Activated T-helper 1 cell treated with Interleukin-2 at 50 U/mL for 16 hours (primary cell): ENCODE results near the gene WNT7B.
"Not testable (repeated sequence)": the region's sequence is repeated elsewhere in the genome, so short reads cannot be mapped to it uniquely, and the experiment has no call there.

ENCODE experiments used
- DNase-seq: peaks from one replicate; pipeline ENCODE4 v3.0.0-alpha.2; 2020; ENCODE audit warnings: low read depth

WNT7B gene

GRCh38 chr22:46008291-46008690 lies 31.3 kb upstream of the WNT7B start:
- DNase-seq: no peak

GRCh38 chr22:46007848-46008261 lies 30.9 kb upstream of the WNT7B start:
- DNase-seq: no peak

- no peak for DNase-seq
Measured at GRCh38 chr22:46007003-46007847, 30.3 kb upstream of the WNT7B start.

- DNase-seq: peak; percentile 77
Measured at GRCh38 chr22:46006379-46007002, 29.5 kb upstream of the WNT7B start.

GRCh38 chr22:46005116-46005705 lies 28.2 kb upstream of the WNT7B start:
- DNase-seq: not testable (repeated sequence)

GRCh38 chr22:46004105-46004866 lies 27.3 kb upstream of the WNT7B start:
- DNase-seq: no peak

- no peak for DNase-seq
Measured at GRCh38 chr22:46003271-46004091, 26.5 kb upstream of the WNT7B start.

GRCh38 chr22:46002757-46003270 lies 25.9 kb upstream of the WNT7B start:
- no peak for DNase-seq

- DNase-seq: no peak
Measured at GRCh38 chr22:46001426-46002106, 24.6 kb upstream of the WNT7B start.

- DNase-seq: no peak
Measured at GRCh38 chr22:46001046-46001425, 24.1 kb upstream of the WNT7B start.

- DNase-seq: no peak
Measured at GRCh38 chr22:46000081-46001027, 23.4 kb upstream of the WNT7B start.

- DNase-seq: no peak
Measured at GRCh38 chr22:45999379-45999971, 22.5 kb upstream of the WNT7B start.

- DNase-seq: no peak
Measured at GRCh38 chr22:45998638-45999378, 21.8 kb upstream of the WNT7B start.

- DNase-seq: no peak
Measured at GRCh38 chr22:45997777-45998637, 21.0 kb upstream of the WNT7B start.

GRCh38 chr22:45997077-45997776 lies 20.3 kb upstream of the WNT7B start:
- DNase-seq: no peak

- DNase-seq: no peak
Measured at GRCh38 chr22:45996241-45997076, 19.5 kb upstream of the WNT7B start.
